Stimulated activated CD4-positive, alpha-beta T cell treated with anti-CD3 and anti-CD28 coated beads, Interleukin-4, amount 100 ng/mL, for 24 hours (primary cell): ENCODE measurements around the gene ZNF407.

Experiments
- DNase-seq: peaks from one replicate; pipeline ENCODE4 v3.0.0-alpha.2; 2020

ZNF407 gene

DNA sequence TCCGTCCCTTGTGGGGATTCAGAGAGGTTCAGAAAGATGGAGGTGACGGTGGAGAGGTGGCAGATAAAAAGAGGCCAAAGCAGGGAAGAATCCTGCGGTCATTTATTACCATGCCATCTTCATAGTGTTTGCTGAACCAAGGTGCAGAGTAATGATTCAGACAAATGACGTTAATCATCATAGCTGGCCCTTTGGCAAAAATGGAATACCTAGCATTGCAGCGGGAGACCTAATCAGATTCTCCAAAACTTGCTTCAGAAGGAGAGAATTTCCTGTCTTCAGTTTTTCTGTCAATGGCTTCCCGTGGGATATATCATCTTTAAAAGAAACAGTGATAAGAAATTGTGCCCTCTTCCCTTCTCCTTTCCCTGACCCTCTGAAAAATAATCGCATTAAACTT is 435.8 kb downstream of the ZNF407 start:
- no peak for DNase-seq

DNA sequence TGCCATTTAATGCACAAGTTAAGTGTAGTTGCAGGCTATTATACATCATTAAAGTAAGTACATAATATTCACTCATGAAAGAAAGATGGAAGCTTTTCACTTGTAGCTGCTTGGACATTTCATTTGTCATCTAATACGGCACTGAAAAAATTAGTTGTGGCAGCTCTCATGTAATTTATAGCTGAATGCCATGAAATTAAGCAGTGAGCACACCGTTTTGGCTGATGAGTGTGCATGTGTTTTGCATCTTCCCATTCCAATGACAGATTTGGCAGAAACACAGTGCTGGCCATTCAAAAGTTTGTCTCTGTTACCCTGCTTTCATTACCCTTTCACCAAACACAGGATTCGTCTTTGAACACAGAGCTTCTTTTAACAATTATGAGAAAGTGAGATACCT is 437.3 kb downstream of the ZNF407 start:
- no peak for DNase-seq

DNA sequence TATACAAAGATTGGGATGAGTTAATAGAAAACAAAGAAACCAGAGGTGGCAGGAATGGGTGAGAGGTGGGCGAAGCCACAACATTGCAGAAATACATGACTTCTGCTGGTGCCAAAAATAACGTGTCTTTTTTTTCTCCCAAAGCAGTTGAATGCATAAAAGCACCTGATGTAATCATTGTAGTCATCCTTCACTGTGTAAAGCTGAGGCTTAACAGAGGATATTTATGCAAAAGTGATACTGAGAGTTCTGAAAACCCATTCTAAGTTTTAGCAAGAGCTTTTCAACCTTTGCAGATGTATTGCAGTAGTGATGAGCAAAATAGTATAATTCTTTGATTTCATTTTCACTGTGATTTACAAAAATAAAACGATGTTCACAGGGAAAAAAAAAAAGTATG is 438.3 kb downstream of the ZNF407 start:
- no peak for DNase-seq

DNA sequence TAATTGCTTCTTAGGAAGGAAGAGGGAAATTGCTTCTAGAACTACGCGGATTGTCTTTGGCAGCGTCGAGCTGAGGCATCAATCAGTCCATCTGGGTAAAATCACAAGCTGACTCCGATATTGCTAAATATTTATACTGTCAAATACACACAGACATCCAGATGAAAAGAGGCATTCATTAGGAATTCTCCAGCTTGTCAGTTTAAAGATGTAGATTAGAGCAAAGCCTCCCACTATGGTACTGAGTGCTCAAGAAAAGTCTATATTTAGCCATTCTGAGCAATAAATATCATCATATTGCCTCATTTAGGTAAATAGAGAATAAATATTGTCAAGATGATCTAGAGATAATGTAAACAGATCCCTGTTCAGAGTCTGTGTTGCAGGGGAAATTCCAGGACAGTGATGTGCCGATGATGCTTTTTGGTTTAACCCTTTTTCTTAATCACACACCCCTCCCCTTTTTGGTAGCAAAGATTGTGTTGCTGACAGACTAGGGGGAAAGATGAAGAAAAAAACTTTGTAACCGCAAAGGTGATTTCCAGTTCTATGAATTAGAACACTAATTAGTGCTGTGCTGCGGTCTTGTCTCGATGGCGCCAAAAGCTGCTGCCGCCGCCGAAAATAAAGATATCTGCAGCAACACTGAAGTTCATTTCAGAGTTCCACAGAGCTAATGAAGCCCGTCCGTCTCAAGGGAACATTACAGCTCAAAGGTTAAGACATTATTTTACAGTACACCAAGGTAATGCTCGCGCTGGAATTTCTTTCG is 439.4 kb downstream of the ZNF407 start:
- no peak for DNase-seq

DNA sequence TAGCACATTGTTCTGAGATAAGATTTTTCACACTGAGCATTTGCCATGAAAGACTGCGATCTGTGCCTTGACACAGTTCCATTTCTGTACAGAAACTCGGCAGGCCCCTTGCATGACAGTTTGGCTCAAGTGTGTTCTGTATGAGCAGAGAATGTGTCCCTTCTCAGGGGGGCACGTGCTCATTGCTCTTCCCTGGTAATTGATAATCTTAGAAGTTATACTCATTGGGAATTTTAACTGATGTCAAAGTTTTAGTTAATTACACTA is 440.0 kb downstream of the ZNF407 start:
- no peak for DNase-seq

GRCh38 chr18:75041586-75041985 is 443.9 kb downstream of the ZNF407 start:
- no peak for DNase-seq

GRCh38 chr18:75043478-75043877 is 445.8 kb downstream of the ZNF407 start:
- DNase-seq = no peak

GRCh38 chr18:75044296-75044695 is 446.6 kb downstream of the ZNF407 start:
- no peak for DNase-seq

GRCh38 chr18:75044791-75045190 is 447.1 kb downstream of the ZNF407 start:
- DNase-seq = no peak

GRCh38 chr18:75045272-75045671 is 447.6 kb downstream of the ZNF407 start:
- DNase-seq = no peak

- DNase-seq = no peak
Observed at GRCh38 chr18:75047240-75047961, 449.7 kb downstream of the ZNF407 start.

DNA sequence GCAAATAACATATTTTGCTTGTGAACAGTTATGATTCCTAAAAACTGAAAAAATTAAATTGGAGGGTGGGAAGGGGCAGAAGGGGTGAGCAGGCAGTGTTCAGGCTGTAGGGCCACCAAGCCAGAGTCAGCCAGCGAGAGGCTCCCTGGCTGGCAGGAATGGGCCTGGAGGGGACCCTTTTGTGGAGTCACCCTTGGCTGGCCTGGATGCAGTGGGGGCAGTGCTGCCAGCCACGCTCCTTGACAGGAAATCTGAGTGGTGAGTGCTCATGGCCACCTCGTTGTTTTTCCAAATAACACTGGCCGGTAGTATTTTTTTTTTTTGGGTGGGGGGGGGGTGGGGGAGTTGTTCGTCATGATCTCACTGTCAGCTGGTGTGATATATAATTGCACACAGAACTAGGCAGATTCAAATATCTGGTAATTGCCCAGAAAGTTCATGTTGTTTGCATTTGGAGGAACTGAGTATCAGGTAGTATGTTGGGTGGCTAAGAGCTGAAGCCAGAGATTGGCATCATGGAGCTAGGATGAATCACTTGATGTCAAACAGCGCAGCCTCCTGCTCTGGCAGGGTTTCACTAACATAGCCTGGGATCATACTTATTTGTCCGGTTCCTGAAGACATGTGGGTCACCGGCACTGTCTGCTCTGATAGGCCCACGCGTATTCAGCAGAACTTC is 451.2 kb downstream of the ZNF407 start:
- DNase-seq = no peak

- no peak for DNase-seq
Observed at GRCh38 chr18:75049455-75049789, 451.8 kb downstream of the ZNF407 start.

- no peak for DNase-seq
Observed at GRCh38 chr18:75051757-75052156, 454.1 kb downstream of the ZNF407 start.

GRCh38 chr18:75052475-75052874 is 454.8 kb downstream of the ZNF407 start:
- no peak for DNase-seq

GRCh38 chr18:75053028-75053629 is 455.5 kb downstream of the ZNF407 start:
- DNase-seq = no peak

GRCh38 chr18:75054046-75054445 is 456.4 kb downstream of the ZNF407 start:
- no peak for DNase-seq

DNA sequence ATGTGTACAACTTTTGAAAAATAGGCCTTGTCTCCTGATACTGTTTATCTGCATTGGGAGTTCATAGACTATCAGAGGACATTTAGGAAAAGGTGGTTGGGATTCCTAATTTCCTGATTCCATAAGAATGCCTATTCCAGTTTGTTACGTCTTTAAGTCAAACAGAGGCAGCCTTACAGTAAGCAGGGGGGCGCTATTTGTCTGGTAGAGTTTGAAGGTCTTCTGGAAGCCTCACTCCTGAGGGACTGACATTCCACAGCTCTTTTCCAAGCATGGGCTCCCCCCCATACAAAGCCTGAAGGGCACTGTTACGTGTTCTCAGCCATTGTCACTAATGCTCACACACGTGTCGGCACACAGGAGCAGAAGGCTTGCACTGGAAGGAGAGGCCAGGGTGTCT is 456.9 kb downstream of the ZNF407 start:
- no peak for DNase-seq

GRCh38 chr18:75057169-75057960 is 459.7 kb downstream of the ZNF407 start:
- no peak for DNase-seq

- no peak for DNase-seq
Observed at GRCh38 chr18:75060185-75060584, 462.5 kb downstream of the ZNF407 start.

DNA sequence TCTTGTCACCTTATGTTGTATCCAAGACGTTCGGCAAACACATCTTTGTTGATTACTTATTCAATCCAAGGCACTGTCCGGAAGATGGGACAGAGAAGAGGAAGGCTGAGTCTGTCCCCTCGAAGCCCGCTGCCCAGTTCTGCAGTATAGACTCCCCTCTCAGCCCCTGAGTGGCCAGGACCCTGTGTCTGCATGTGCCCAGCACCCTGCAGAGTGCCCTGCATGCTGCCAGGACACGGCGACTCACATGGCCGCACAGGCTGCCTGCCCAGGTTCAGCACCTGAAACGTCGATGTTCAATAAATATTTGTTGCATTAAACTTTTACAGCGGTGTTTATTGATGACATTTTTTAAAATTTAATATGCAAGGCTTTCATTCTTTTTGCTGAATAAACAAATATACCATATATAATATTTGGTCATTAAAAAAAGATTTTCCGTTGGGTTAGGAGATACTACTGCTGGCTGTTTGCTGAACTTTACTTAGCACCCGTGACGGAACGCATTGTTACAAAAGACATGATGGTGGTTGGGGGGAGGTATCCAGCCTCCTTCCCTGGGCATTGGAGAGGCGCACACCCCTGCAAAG is 464.7 kb downstream of the ZNF407 start:
- no peak for DNase-seq

DNA sequence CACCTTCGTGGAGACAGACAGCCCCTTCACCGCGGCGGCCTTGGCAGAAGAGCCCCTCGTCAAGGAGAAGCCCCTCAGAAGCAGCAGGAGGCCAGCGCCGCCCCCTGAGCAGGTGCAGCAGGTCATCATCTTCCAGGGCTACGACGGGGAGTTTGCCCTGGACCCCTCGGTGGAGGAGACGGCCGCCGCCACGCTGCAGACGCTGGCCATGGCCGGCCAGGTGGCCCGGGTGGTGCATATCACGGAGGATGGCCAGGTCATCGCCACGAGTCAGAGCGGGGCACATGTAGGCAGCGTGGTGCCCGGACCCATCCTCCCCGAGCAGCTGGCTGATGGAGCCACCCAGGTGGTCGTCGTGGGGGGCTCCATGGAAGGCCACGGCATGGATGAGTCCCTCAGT is 465.5 kb downstream of the ZNF407 start:
- no peak for DNase-seq
